ENCODE data around the gene LRRC8A.
A peak's percentile ranks its signal among the peaks of the same experiment; 100 is the strongest.

Gene LRRC8A

GRCh38 chr9:128917151-128917849 is 35.4 kb downstream of the LRRC8A start:
- TF ChIP-seq CTCF (IDR thresholded peaks at IDR 0.05), result no peak
- H3K4me3 ChIP-seq, result no peak overlapping the region
- peaks cover 15 to 37% (median 22%) of the 10 kb centered on the region in 3 donors for H3K36me3 ChIP-seq
- intact Hi-C loops (cut with DNase I; ENCODE audit: low total_unique reads), result no loop called here
- peak overlapping the region; percentile 95 to 98 for H3K27ac ChIP-seq
- peaks cover 25 to 100% (median 92%) of the 10 kb centered on the region in 4 donors for H3K4me1 ChIP-seq
- no peaks in the 10 kb centered on the region for H3K27me3 ChIP-seq
- DNase-seq, result peak; percentile 89 to 97
- H3K9me3 ChIP-seq, result no peaks in the 10 kb centered on the region

GRCh38 chr9:128918921-128919320 is 37.0 kb downstream of the LRRC8A start:
- Histone ChIP-seq H3K27me3 (no peaks in the 10 kb centered on the region), H3K27ac (peak overlapping the region; percentile 95 to 98), H3K36me3 (peaks cover 15 to 37% (median 22%) of the 10 kb centered on the region in 3 donors), H3K4me1 (peaks cover 20 to 100% (median 90%) of the 10 kb centered on the region in 4 donors), H3K9me3 (no peaks in the 10 kb centered on the region), H3K4me3 (no peak overlapping the region)
- no peak for TF ChIP-seq CTCF (IDR thresholded peaks at IDR 0.05)
- intact Hi-C loops (cut with DNase I; ENCODE audit: low total_unique reads), result no loop called here
- DNase-seq, result no peak

- Histone ChIP-seq H3K9me3 (no peaks in the 10 kb centered on the region), H3K36me3 (peaks cover 15 to 37% (median 20%) of the 10 kb centered on the region in 3 donors), H3K27ac (peak overlapping the region; percentile 95 to 98), H3K27me3 (no peaks in the 10 kb centered on the region), H3K4me1 (peaks cover 18 to 94% (median 83%) of the 10 kb centered on the region in 4 donors), H3K4me3 (no peak overlapping the region)
- no peak for TF ChIP-seq CTCF (IDR thresholded peaks at IDR 0.05)
- no peak for DNase-seq
- intact Hi-C loops (cut with DNase I; ENCODE audit: low total_unique reads), result loop anchor here (5.0 kb wide), 1 partner anchor 37 kb away; the partner anchor contains the start of genes KYAT1 and LRRC8A
Observed at GRCh38 chr9:128919402-128920089, 37.6 kb downstream of the LRRC8A start.

GRCh38 chr9:128920381-128921058 is 38.6 kb downstream of the LRRC8A start, which contains the start of gene PHYHD1:
PHYHD1 (plus strand) TSS chr9:128920982; CDS start chr9:128922324, 1,342 bp downstream.
- intact Hi-C loops (cut with DNase I; ENCODE audit: low total_unique reads), result loop anchor here (5.0 kb wide), 1 partner anchor 38 kb away; the partner anchor contains the start of genes KYAT1 and LRRC8A

More at GRCh38 chr9:128920381-128921058, 38.6 kb downstream of the LRRC8A start, which contains the start of gene PHYHD1:
- TF ChIP-seq CTCF (IDR thresholded peaks at IDR 0.05), result no peak
- H3K4me3 ChIP-seq, result peak within 1 kb of the TSS; percentile 52 to 63
- peaks cover 15 to 30% (median 16%) of the 10 kb centered on the region in 3 donors for H3K36me3 ChIP-seq
- peaks cover 18 to 84% (median 74%) of the 10 kb centered on the region in 4 donors for H3K4me1 ChIP-seq
- DNase-seq, result peak; percentile 87 to 97
- H3K27me3 ChIP-seq, result no peaks in the 10 kb centered on the region
- peak within 1 kb of the TSS; percentile 95 to 98 for H3K27ac ChIP-seq
- H3K9me3 ChIP-seq, result no peaks in the 10 kb centered on the region
